IMR-90 (cell line): ENCODE data around the gene SLC6A11.

Source experiments
- BHLHE40 ChIP-seq: fragments of 150-350 bp; IDR thresholded peaks from 2 replicates; pipeline ENCODE4 v1.6.1; 2016; ENCODE audit warnings: mild to moderate bottlenecking, low read depth, low read length
- CTCF ChIP-seq: conservative IDR thresholded peaks from 2 replicates; pipeline ENCODE4 v1.5.1; 2012; ENCODE audit warnings: mild to moderate bottlenecking, low read depth, low read length, improper control_type of control experiment
- FOS ChIP-seq: fragments of 150-350 bp; IDR thresholded peaks from 2 replicates; pipeline ENCODE4 v1.6.1; 2016; ENCODE audit warnings: low read depth, low read length
- MAZ ChIP-seq: IDR thresholded peaks from 2 replicates; pipeline ENCODE4 v1.6.1; 2012; ENCODE audit warnings: low read depth, mild to moderate bottlenecking, low read length, improper control_type of control experiment, moderate library complexity, borderline replicate concordance
- MXI1 ChIP-seq: IDR thresholded peaks from 2 replicates; pipeline ENCODE4 v1.6.1; 2012; ENCODE audit warnings: low read depth, mild to moderate bottlenecking, low read length, moderate library complexity, borderline replicate concordance
- NFE2L2 ChIP-seq: fragments of 150-350 bp; IDR thresholded peaks from 2 replicates; pipeline ENCODE4 v1.6.1; 2016; ENCODE audit warnings: low read depth, mild to moderate bottlenecking, low read length
- POLR2A ChIP-seq: IDR thresholded peaks from 2 replicates; pipeline ENCODE4 v1.6.1; 2012; ENCODE audit warnings: mild to moderate bottlenecking, low read depth, low read length
- RAD21 ChIP-seq: IDR thresholded peaks from 2 replicates; pipeline ENCODE4 v1.6.1; 2012; ENCODE audit warnings: low read length, improper control_type of control experiment
- RCOR1 ChIP-seq: IDR thresholded peaks from 2 replicates; pipeline ENCODE4 v1.6.1; 2012; ENCODE audit warnings: mild to moderate bottlenecking, low read length, improper control_type of control experiment; ENCODE audit not compliant: insufficient replicate concordance
- SMC3 ChIP-seq: fragments of 150-350 bp; IDR thresholded peaks from 2 replicates; pipeline ENCODE4 v1.6.1; 2016; ENCODE audit warnings: low read depth, mild to moderate bottlenecking, antibody characterized with exemption, low read length, moderate library complexity
- USF2 ChIP-seq: fragments of 150-350 bp; IDR thresholded peaks from 2 replicates; pipeline ENCODE4 v1.6.1; 2017; ENCODE audit warnings: mild to moderate bottlenecking, antibody characterized with exemption, low read length, low read depth

GRCh38 chr3:10855083-10855870 lies 39.2 kb downstream of the SLC6A11 start:
- TF ChIP-seq MXI1 = no peak
- no peak for TF ChIP-seq POLR2A
- TF ChIP-seq RCOR1 = no peak
- TF ChIP-seq MAZ = no peak
- TF ChIP-seq CTCF = no peak
- no peak for TF ChIP-seq NFE2L2
- no peak for TF ChIP-seq SMC3
- no peak for TF ChIP-seq FOS
- no peak for TF ChIP-seq USF2
- no peak for TF ChIP-seq RAD21
- no peak for TF ChIP-seq BHLHE40
